ENCODE data around the gene WASF3.

DNA sequence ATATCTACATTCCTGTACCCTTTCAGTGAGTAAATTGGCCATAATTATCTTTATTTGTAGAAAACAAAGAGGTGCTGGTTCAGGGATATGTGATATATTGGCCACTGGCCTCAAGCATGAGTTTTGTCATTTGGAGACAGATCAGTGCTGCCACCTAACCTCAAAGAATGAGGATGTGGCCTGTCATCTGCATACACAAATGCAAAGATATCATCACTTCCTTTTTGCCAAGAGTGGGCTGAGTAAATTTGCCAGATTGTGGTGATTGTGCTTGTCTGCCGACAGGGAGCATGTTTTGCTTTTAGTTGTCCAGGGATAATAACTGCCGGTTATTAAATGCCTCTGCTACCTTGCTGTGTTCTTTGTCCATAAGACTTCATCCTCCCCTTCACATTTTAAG lies 44.2 kb downstream of the WASF3 start:
- TF ChIP-seq, protein P1, sequence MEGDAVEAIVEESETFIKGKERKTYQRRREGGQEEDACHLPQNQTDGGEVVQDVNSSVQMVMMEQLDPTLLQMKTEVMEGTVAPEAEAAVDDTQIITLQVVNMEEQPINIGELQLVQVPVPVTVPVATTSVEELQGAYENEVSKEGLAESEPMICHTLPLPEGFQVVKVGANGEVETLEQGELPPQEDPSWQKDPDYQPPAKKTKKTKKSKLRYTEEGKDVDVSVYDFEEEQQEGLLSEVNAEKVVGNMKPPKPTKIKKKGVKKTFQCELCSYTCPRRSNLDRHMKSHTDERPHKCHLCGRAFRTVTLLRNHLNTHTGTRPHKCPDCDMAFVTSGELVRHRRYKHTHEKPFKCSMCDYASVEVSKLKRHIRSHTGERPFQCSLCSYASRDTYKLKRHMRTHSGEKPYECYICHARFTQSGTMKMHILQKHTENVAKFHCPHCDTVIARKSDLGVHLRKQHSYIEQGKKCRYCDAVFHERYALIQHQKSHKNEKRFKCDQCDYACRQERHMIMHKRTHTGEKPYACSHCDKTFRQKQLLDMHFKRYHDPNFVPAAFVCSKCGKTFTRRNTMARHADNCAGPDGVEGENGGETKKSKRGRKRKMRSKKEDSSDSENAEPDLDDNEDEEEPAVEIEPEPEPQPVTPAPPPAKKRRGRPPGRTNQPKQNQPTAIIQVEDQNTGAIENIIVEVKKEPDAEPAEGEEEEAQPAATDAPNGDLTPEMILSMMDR (IDR thresholded peaks at IDR 0.05): no peak
- no peak for TF ChIP-seq POLR2A (IDR thresholded peaks at IDR 0.05)
